Measurements from ENCODE around the gene RB1. TPM values are rescaled to one million over a fixed set of nuclear protein-coding genes. Genes with fewer than 3 reads are reported as not detected.

RB1 gene
- total RNA-seq, 1 donor from 2014 or later: 34.0 TPM

GRCh38 chr13:48295271-48295670 lies 8.3 kb upstream of the RB1 start:
- H3K27me3 Mint-ChIP-seq: peaks cover under 1% of the 10 kb centered on the region

GRCh38 chr13:48296528-48296927 lies 7.0 kb upstream of the RB1 start:
- Mint-ChIP-seq H3K9me3 (ENCODE audit: low read depth) (no peaks in the 10 kb centered on the region), H3K27ac (no peak overlapping the region), H3K4me1 (ENCODE audit: low read depth) (peaks cover 8% of the 10 kb centered on the region), H3K4me3 (ENCODE audit: low read depth) (no peak overlapping the region), H3K27me3 (no peaks in the 10 kb centered on the region), H3K36me3 (ENCODE audit: insufficient read depth) (no peaks in the 10 kb centered on the region)
- no peak for DNase-seq (ENCODE audit: low spot score, unreplicated experiment)
- TF ChIP-seq CTCF (IDR thresholded peaks at IDR 0.05; ENCODE audit: unreplicated experiment): no peak

More at GRCh38 chr13:48295271-48295670, 8.3 kb upstream of the RB1 start:
- Mint-ChIP-seq H3K9me3 (ENCODE audit: low read depth) (no peaks in the 10 kb centered on the region), H3K4me1 (ENCODE audit: low read depth) (peaks cover 8% of the 10 kb centered on the region), H3K4me3 (ENCODE audit: low read depth) (no peak overlapping the region), H3K27ac (no peak overlapping the region), H3K36me3 (ENCODE audit: insufficient read depth) (no peaks in the 10 kb centered on the region)
- no peak for DNase-seq (ENCODE audit: low spot score, unreplicated experiment)
- no peak for TF ChIP-seq CTCF (IDR thresholded peaks at IDR 0.05; ENCODE audit: unreplicated experiment)

- Mint-ChIP-seq H3K4me3 (ENCODE audit: low read depth) (no peak overlapping the region), H3K4me1 (ENCODE audit: low read depth) (peaks cover 8% of the 10 kb centered on the region), H3K27ac (no peak overlapping the region), H3K9me3 (ENCODE audit: low read depth) (no peaks in the 10 kb centered on the region), H3K36me3 (ENCODE audit: insufficient read depth) (no peaks in the 10 kb centered on the region), H3K27me3 (no peaks in the 10 kb centered on the region)
- TF ChIP-seq CTCF (IDR thresholded peaks at IDR 0.05; ENCODE audit: unreplicated experiment): no peak
- no peak for DNase-seq (ENCODE audit: low spot score, unreplicated experiment)
Observed at GRCh38 chr13:48297131-48297786, 6.3 kb upstream of the RB1 start.

- Mint-ChIP-seq H3K4me1 (ENCODE audit: low read depth) (peaks cover 11% of the 10 kb centered on the region), H3K4me3 (ENCODE audit: low read depth) (no peak overlapping the region), H3K36me3 (ENCODE audit: insufficient read depth) (no peaks in the 10 kb centered on the region), H3K27me3 (no peaks in the 10 kb centered on the region), H3K9me3 (ENCODE audit: low read depth) (no peaks in the 10 kb centered on the region), H3K27ac (no peak overlapping the region)
- TF ChIP-seq CTCF (IDR thresholded peaks at IDR 0.05; ENCODE audit: unreplicated experiment): no peak
- DNase-seq (ENCODE audit: low spot score, unreplicated experiment): no peak
Observed at GRCh38 chr13:48299591-48299990, 4.0 kb upstream of the RB1 start.

- Mint-ChIP-seq H3K27ac (peak overlapping the region; percentile 98), H3K9me3 (ENCODE audit: low read depth) (no peaks in the 10 kb centered on the region), H3K27me3 (no peaks in the 10 kb centered on the region), H3K4me3 (ENCODE audit: low read depth) (peak overlapping the region; percentile 80), H3K4me1 (ENCODE audit: low read depth) (peaks cover 10% of the 10 kb centered on the region), H3K36me3 (ENCODE audit: insufficient read depth) (no peaks in the 10 kb centered on the region)
- DNase-seq (ENCODE audit: low spot score, unreplicated experiment): no peak
- no peak for TF ChIP-seq CTCF (IDR thresholded peaks at IDR 0.05; ENCODE audit: unreplicated experiment)
Observed at GRCh38 chr13:48302871-48303358, 636 bp upstream of the RB1 start.
